A673 (cell line): ENCODE measurements around the gene SRGAP1. TPM values are rescaled to one million over a fixed set of nuclear protein-coding genes. Genes with fewer than 3 reads are reported as not detected.

Experiments used
- BruUV-seq: library from RNA; stranded (reverse); fragments of 400-500 nt; replicated peaks from 2 replicates; lab custom pipeline; 2021; lab: Mats Ljungman, UMichigan
- CTCF ChIA-PET: fragments of 300-600 bp; sonication (Branson Sonifier 250); formaldehyde crosslinking; loops from one replicate; lab custom pipeline; 2022; ENCODE audit warnings: antibody characterized with exemption; lab: Charles Lee
- POLR2A ChIA-PET: fragments of 300-600 bp; sonication (Branson Sonifier 250); formaldehyde crosslinking; loops from one replicate; lab custom pipeline; 2022; ENCODE audit warnings: antibody characterized with exemption; ENCODE audit not compliant: low non-redundant PET; lab: Charles Lee
- DNase-seq: peaks from one replicate; pipeline ENCODE4 v3.0.0-alpha.2; 2015; ENCODE audit warnings: low spot score
- H3K27ac ChIP-seq: fragments of 200-600 bp; sonication (generic); 2 replicates; pipeline ENCODE4 v1.5.1; 2016; ENCODE audit warnings: mixed run types, low read depth, mild to moderate bottlenecking, mixed read lengths, antibody characterized with exemption, low read length; ENCODE audit not compliant: poor library complexity, severe bottlenecking
- H3K27me3 ChIP-seq: fragments of 200-600 bp; sonication (generic); replicated peaks from 2 replicates; pipeline ENCODE4 v1.6.1; 2017; ENCODE audit warnings: mixed run types, low read depth, mild to moderate bottlenecking, mixed read lengths, antibody characterized with exemption, low read length; ENCODE audit not compliant: insufficient read depth, poor library complexity
- H3K36me3 ChIP-seq: fragments of 200-600 bp; sonication (generic); 2 replicates; pipeline ENCODE4 v1.6.1; 2016; ENCODE audit warnings: mixed run types, mild to moderate bottlenecking, mixed read lengths, antibody characterized with exemption, low read length; ENCODE audit not compliant: insufficient read depth, poor library complexity, severe bottlenecking
- H3K4me1 ChIP-seq: fragments of 200-600 bp; sonication (generic); 2 replicates; pipeline ENCODE4 v1.6.1; 2017; ENCODE audit warnings: mixed run types, mild to moderate bottlenecking, mixed read lengths, antibody characterized with exemption, low read length; ENCODE audit not compliant: insufficient read depth, poor library complexity, severe bottlenecking
- H3K4me3 ChIP-seq: fragments of 200-600 bp; sonication (generic); 2 replicates; pipeline ENCODE4 v1.5.1; 2016; ENCODE audit warnings: low read depth, mixed run types, mild to moderate bottlenecking, mixed read lengths, low read length; ENCODE audit not compliant: poor library complexity, severe bottlenecking
- H3K9me3 ChIP-seq: fragments of 200-600 bp; sonication (generic); 2 replicates; pipeline ENCODE4 v1.6.1; 2016; ENCODE audit warnings: mixed run types, low read depth, mild to moderate bottlenecking, mixed read lengths, antibody characterized with exemption, low read length; ENCODE audit not compliant: poor library complexity, severe bottlenecking
- CTCF ChIP-seq: fragments of 300-800, 200-600 bp; sonication (generic); conservative IDR thresholded peaks from 2 replicates; pipeline ENCODE4 v1.5.1; 2017; ENCODE audit warnings: low read depth, mild to moderate bottlenecking, antibody characterized with exemption, low read length, moderate library complexity, mixed read lengths
- EZH2 ChIP-seq: fragments of 200-600 bp; sonication (generic); IDR thresholded peaks from 2 replicates; pipeline ENCODE4 v1.6.1; 2017; ENCODE audit warnings: borderline replicate concordance, low read depth, mild to moderate bottlenecking, mixed read lengths, antibody characterized with exemption, low read length; ENCODE audit not compliant: poor library complexity, severe bottlenecking
- intact Hi-C: fragments of 100-400 bp; cut with micrococcal nuclease; formaldehyde crosslinking; loops from one replicate; pipeline ENCODE4 v1.10.0; 2022; ENCODE audit not compliant: unreplicated experiment
- total RNA-seq: library from RNA; stranded (reverse); gene quantifications from 2 replicates; pipeline ENCODE4 v1.2.3, GENCODE V29; 2021

The SRGAP1 gene
- total RNA-seq, 1 experiment from 2014 or later, result 9.7 TPM

- Histone ChIP-seq H3K4me1 (peaks cover 8% of the 10 kb centered on the region), H3K36me3 (no peaks in the 10 kb centered on the region), H3K9me3 (no peaks in the 10 kb centered on the region), H3K4me3 (no peak overlapping the region), H3K27me3 (no peaks in the 10 kb centered on the region), H3K27ac (no peak overlapping the region)
- ChIA-PET CTCF (no interaction called here), POLR2A (no interaction called here)
- no peak for DNase-seq
- TF ChIP-seq CTCF (no peak), EZH2 (no peak)
- no TSS peak for BruUV-seq
- intact Hi-C loops, result no loop called here
Observed at GRCh38 chr12:63952995-63953394, 108.5 kb downstream of the SRGAP1 start.

- BruUV-seq, result no TSS peak
- TF ChIP-seq EZH2 (no peak), CTCF (no peak)
- no peaks in the 10 kb centered on the region for H3K9me3 ChIP-seq
- no peaks in the 10 kb centered on the region for H3K27me3 ChIP-seq
- H3K36me3 ChIP-seq, result no peaks in the 10 kb centered on the region
- no peak overlapping the region for H3K27ac ChIP-seq
- H3K4me1 ChIP-seq, result peaks cover 19% of the 10 kb centered on the region
- DNase-seq, result no peak
- POLR2A ChIA-PET, result no interaction called here
- CTCF ChIA-PET, result no interaction called here
- intact Hi-C loops, result no loop called here
- H3K4me3 ChIP-seq, result no peak overlapping the region
Observed at GRCh38 chr12:63955831-63956666, 111.5 kb downstream of the SRGAP1 start.

GRCh38 chr12:63957496-63957895 is 113.0 kb downstream of the SRGAP1 start:
- POLR2A ChIA-PET, result no interaction called here
- intact Hi-C loops, result no loop called here

More at GRCh38 chr12:63957496-63957895, 113.0 kb downstream of the SRGAP1 start:
- Histone ChIP-seq H3K9me3 (no peaks in the 10 kb centered on the region), H3K4me1 (peaks cover 19% of the 10 kb centered on the region), H3K36me3 (no peaks in the 10 kb centered on the region), H3K4me3 (no peak overlapping the region), H3K27ac (no peak overlapping the region), H3K27me3 (no peaks in the 10 kb centered on the region)
- DNase-seq, result no peak
- CTCF ChIA-PET, result no interaction called here
- TF ChIP-seq EZH2 (no peak), CTCF (no peak)
- no TSS peak for BruUV-seq
